Measurements from ENCODE around the gene ZNF664. TPM values are rescaled to one million over a fixed set of nuclear protein-coding genes. Genes with fewer than 3 reads are reported as not detected.
A peak's percentile ranks its signal among the peaks of the same experiment; 100 is the strongest.

ZNF664 gene
- total and polyA plus RNA-seq, 9 of the 15 experiments (the other 6 are each of a cell fraction or from before 2014, with no cell fraction given): 3.3 to 101 (median 63.6) TPM

DNA sequence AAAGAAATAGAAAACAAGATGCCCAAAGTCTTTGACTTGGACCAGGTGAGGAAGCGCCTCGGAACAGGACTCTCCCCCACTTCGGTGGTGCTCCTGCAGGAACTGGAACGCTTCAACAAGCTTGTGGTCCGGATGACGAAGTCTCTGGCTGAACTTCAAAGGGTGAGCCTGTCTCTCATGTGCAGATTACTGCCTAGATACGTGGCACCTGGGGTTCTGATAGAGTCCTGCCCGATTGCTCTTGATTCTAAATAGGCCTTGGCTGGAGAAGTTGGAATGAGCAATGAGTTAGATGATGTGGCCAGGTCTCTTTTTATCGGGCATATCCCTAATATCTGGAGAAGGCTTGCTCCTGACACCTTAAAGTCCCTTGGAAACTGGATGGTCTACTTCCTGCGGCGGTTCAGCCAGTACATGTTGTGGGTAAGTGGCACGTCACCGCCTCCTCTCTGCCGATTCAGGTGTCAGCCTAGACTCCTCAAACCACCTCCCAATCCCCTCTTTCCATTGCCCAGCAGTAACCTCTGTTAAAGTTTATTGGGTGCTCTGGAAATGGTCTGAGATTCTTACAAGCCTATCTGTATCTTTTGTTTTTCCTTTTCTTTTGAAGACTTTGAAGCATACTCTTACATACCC is 41.2 kb upstream of the ZNF664 start:
- no peak for TF ChIP-seq ZNF512 (tag; IDR thresholded peaks at IDR 0.05)
- TF ChIP-seq, protein P1, sequence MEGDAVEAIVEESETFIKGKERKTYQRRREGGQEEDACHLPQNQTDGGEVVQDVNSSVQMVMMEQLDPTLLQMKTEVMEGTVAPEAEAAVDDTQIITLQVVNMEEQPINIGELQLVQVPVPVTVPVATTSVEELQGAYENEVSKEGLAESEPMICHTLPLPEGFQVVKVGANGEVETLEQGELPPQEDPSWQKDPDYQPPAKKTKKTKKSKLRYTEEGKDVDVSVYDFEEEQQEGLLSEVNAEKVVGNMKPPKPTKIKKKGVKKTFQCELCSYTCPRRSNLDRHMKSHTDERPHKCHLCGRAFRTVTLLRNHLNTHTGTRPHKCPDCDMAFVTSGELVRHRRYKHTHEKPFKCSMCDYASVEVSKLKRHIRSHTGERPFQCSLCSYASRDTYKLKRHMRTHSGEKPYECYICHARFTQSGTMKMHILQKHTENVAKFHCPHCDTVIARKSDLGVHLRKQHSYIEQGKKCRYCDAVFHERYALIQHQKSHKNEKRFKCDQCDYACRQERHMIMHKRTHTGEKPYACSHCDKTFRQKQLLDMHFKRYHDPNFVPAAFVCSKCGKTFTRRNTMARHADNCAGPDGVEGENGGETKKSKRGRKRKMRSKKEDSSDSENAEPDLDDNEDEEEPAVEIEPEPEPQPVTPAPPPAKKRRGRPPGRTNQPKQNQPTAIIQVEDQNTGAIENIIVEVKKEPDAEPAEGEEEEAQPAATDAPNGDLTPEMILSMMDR (IDR thresholded peaks at IDR 0.05 in 2 of 3, conservative IDR thresholded peaks at IDR 0.05 in 1 of 3; ENCODE audit: insufficient read depth in 2 of 3, low read depth in 1 of 3, low read length in 3 of 3): 0 out of 6 replicates have a peak, but pooled peaks of 1 of the 3 experiments have one; percentile 19
- no TSS peak for BruUV-seq (replicated peaks)
- WGBS (ENCODE audit: insufficient coverage, low coverage, missing lambda C conversion rate): 9% methylated on average over 14 of the region's 14 CpGs
- ATAC-seq (no peak), DNase-seq (ENCODE audit: extremely low read depth in 1 of 4, low spot score in 3 of 4) (no peak), FAIRE-seq (peak; percentile 11)
- Histone ChIP-seq H3K27ac (ENCODE audit: extremely low read depth, low read depth, low read length) (no peak overlapping the region), H3K79me2 (ENCODE audit: control insufficient read depth, insufficient read depth, low read length) (no peaks in the 10 kb centered on the region), H4K20me1 (replicated peaks; ENCODE audit: control insufficient read depth, insufficient read depth, low read length) (peaks cover 12% of the 10 kb centered on the region), H3K27me3 (ENCODE audit: control insufficient read depth in 2 of 2, insufficient read depth in 2 of 2, low read length in 2 of 2) (peaks cover 68 to 94% of the 10 kb centered on the region in 2 experiments), H3K9ac (ENCODE audit: insufficient read depth in 1 of 2, low read depth in 2 of 2, low read length in 2 of 2) (no peak overlapping the region), H3K9me1 (ENCODE audit: control insufficient read depth, insufficient read depth, low read length) (no peaks in the 10 kb centered on the region), H3K4me2 (ENCODE audit: insufficient read depth, low read length) (no peak overlapping the region), H3K9me3 (replicated peaks; ENCODE audit: control insufficient read depth, insufficient read depth, low read depth, low read length) (no peaks in the 10 kb centered on the region), H2AFZ (ENCODE audit: low read depth, low read length) (no peak overlapping the region), H3K4me1 (replicated peaks in 1 of 2; ENCODE audit: control insufficient read depth in 2 of 2, insufficient read depth in 2 of 2, low read length in 2 of 2) (peaks cover 0 to 4% of the 10 kb centered on the region in 2 experiments; a peak in 4 of 5 replicates), H3K4me3 (no peak overlapping the region), H3K36me3 (ENCODE audit: control insufficient read depth, insufficient read depth, low read length) (no peaks in the 10 kb centered on the region)
- intact Hi-C loops (cut with micrococcal nuclease): no loop called here
- in situ Hi-C loops (cut with MboI): no loop called here
- CTCF ChIA-PET (ENCODE audit: low intra/inter-chr PET ratio): no interaction called here
- POLR2A ChIA-PET: no interaction called here
